Sigmoid colon (tissue), 4 donors: ENCODE measurements around the gene NRXN3.

Experiments
- CTCF ChIP-seq, 4 experiments: fragments of 450-650 bp in 3 of 4; fragments of 200-600 bp in 1 of 4; IDR thresholded peaks; one replicate each; pipeline ENCODE4 v1.5.1; 2016 to 2019; ENCODE audit warnings: antibody characterized with exemption in 4 of 4, mild to moderate bottlenecking in 3 of 4, moderate library complexity in 2 of 4
- EP300 ChIP-seq, 4 donors: sonication (generic); formaldehyde crosslinking; IDR thresholded peaks; one replicate each; pipeline ENCODE4 v1.6.1; 2017; ENCODE audit warnings: antibody characterized with exemption in 4 of 4
- POLR2A ChIP-seq, 2 donors: fragments of 450-650 bp; IDR thresholded peaks; one replicate each; pipeline ENCODE4 v1.6.1; 2016; ENCODE audit warnings: antibody characterized with exemption in 2 of 2, mild to moderate bottlenecking in 2 of 2, moderate library complexity in 2 of 2
- POLR2AphosphoS5 ChIP-seq, 4 donors: sonication (generic); formaldehyde crosslinking; IDR thresholded peaks; one replicate each; pipeline ENCODE4 v1.6.1; 2017; ENCODE audit warnings: antibody characterized with exemption in 4 of 4

GRCh38 chr14:78690836-78691235 is 520.7 kb downstream of the NRXN3 start:
- TF ChIP-seq CTCF (IDR thresholded peaks at IDR 0.05), result no peak
- no peak for TF ChIP-seq POLR2A (IDR thresholded peaks at IDR 0.05)
- no peak for TF ChIP-seq POLR2AphosphoS5 (IDR thresholded peaks at IDR 0.05)
- no peak for TF ChIP-seq EP300 (IDR thresholded peaks at IDR 0.05)
